ENCODE measurements around the gene ATG16L1. TPM values are rescaled to one million over a fixed set of nuclear protein-coding genes. Genes with fewer than 3 reads are reported as not detected.

ATG16L1 gene
- total and polyA plus RNA-seq, 2 donors (not counting 3 experiments of a cell fraction or from before 2014, with no cell fraction given) = 18.1 to 29.8 TPM

DNA sequence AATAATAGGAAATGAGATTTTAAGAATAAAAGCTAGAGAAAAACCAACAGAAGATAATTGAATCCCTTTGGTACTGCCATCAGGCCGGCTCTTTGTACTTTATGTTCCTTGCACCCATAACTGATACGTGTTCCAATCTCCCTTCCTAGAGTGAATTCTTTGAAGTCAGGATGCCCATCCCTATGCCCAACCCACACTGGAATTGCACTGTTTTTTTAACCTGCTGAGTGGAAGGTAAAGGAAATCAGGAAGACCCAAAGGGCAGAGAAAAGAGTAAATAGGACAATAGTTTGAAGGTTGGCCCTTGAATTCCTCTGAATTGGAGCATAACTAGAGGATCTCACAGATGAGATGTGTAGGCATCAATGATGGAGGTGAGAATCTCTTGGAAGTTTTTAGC is 4.4 kb upstream of the ATG16L1 start:
- no peak overlapping the region for H3K4me3 ChIP-seq (replicated peaks in 1 of 3; ENCODE audit: insufficient read depth in 1 of 3, low read depth in 1 of 3, low read length in 3 of 3)
- no TSS peak for BruUV-seq (replicated peaks)
- FAIRE-seq = no peak
- H3K9ac ChIP-seq (replicated peaks; ENCODE audit: extremely low read depth, insufficient read depth, low read length) = no peak overlapping the region
- H3K79me2 ChIP-seq (ENCODE audit: control insufficient read depth, insufficient read depth, low read length) = peaks cover 6% of the 10 kb centered on the region
- H3K9me3 ChIP-seq (replicated peaks; ENCODE audit: control insufficient read depth, insufficient read depth, low read length) = no peaks in the 10 kb centered on the region
- intact Hi-C loops (cut with micrococcal nuclease) = no loop called here
- dilution Hi-C loops (cut with MboI; ENCODE audit: extremely low pct_ligation_motif_present, low sequenced_read_pairs) = no loop called here
- POLR2A ChIA-PET = no interaction called here
- no peaks in the 10 kb centered on the region for H3K9me1 ChIP-seq (replicated peaks; ENCODE audit: control insufficient read depth, extremely low read depth, insufficient read depth, low read length)
- H3K4me1 ChIP-seq (ENCODE audit: control insufficient read depth, extremely low read depth, insufficient read depth, low read length) = peaks cover 13% of the 10 kb centered on the region
- H3K27ac ChIP-seq (ENCODE audit: insufficient read depth, low read depth, low read length) = peak overlapping the region; percentile 41
- no peaks in the 10 kb centered on the region for H3K27me3 ChIP-seq (ENCODE audit: control insufficient read depth in 2 of 2, insufficient read depth in 2 of 2, low read length in 2 of 2)
- H3K36me3 ChIP-seq (ENCODE audit: control insufficient read depth in 2 of 2, extremely low read depth in 1 of 2, insufficient read depth in 2 of 2, low read length in 2 of 2) = no peaks in the 10 kb centered on the region
- peak overlapping the region; percentile 58 for H2AFZ ChIP-seq (ENCODE audit: low read depth, low read length)
- H3K4me2 ChIP-seq (ENCODE audit: insufficient read depth, low read length) = peak overlapping the region; percentile 2
- no peak for DNase-seq (ENCODE audit: low read depth, low spot score)
- TF ChIP-seq, protein P1, sequence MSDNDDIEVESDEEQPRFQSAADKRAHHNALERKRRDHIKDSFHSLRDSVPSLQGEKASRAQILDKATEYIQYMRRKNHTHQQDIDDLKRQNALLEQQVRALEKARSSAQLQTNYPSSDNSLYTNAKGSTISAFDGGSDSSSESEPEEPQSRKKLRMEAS (IDR thresholded peaks at IDR 0.05; ENCODE audit: insufficient read depth, insufficient read length) = no peak
- no peak for TF ChIP-seq FOS (IDR thresholded peaks at IDR 0.05; ENCODE audit: borderline replicate concordance, insufficient read depth, low read length)
- no peak for TF ChIP-seq JUN (IDR thresholded peaks at IDR 0.05; ENCODE audit: borderline replicate concordance, insufficient read depth, insufficient read length, low read depth)
- no peak for TF ChIP-seq MYC (IDR thresholded peaks at IDR 0.05; ENCODE audit: low read depth, low read length)
- TF ChIP-seq GATA2 (IDR thresholded peaks at IDR 0.05; ENCODE audit: insufficient read depth, insufficient read length, low read depth, low read length) = no peak
- no peak for TF ChIP-seq POLR2AphosphoS5 (IDR thresholded peaks at IDR 0.05; ENCODE audit: insufficient read depth, low read depth, low read length)
- TF ChIP-seq POLR2A (IDR thresholded peaks at IDR 0.05; ENCODE audit: low read depth, low read length) = no peak
- no peak for TF ChIP-seq EZH2 (IDR thresholded peaks at IDR 0.05; ENCODE audit: borderline replicate concordance, low read depth, low read length, severe bottlenecking)
- TF ChIP-seq, protein P2, sequence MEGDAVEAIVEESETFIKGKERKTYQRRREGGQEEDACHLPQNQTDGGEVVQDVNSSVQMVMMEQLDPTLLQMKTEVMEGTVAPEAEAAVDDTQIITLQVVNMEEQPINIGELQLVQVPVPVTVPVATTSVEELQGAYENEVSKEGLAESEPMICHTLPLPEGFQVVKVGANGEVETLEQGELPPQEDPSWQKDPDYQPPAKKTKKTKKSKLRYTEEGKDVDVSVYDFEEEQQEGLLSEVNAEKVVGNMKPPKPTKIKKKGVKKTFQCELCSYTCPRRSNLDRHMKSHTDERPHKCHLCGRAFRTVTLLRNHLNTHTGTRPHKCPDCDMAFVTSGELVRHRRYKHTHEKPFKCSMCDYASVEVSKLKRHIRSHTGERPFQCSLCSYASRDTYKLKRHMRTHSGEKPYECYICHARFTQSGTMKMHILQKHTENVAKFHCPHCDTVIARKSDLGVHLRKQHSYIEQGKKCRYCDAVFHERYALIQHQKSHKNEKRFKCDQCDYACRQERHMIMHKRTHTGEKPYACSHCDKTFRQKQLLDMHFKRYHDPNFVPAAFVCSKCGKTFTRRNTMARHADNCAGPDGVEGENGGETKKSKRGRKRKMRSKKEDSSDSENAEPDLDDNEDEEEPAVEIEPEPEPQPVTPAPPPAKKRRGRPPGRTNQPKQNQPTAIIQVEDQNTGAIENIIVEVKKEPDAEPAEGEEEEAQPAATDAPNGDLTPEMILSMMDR (IDR thresholded peaks at IDR 0.05; ENCODE audit: extremely low read depth in 1 of 2, insufficient read depth in 1 of 2, low read depth in 1 of 2, low read length in 2 of 2) = no peak
- no peaks in the 10 kb centered on the region for H4K20me1 ChIP-seq (replicated peaks; ENCODE audit: control insufficient read depth, extremely low read depth, insufficient read depth, low read length)
- CTCF ChIA-PET = interaction anchor here (1.0 kb wide), 1 partner anchor 37 kb away, joined by 3 read pairs; no protein-coding TSS in a partner anchor
